H9 (cell line): ENCODE data around the gene RAB11FIP4. TPM values are rescaled to one million over a fixed set of nuclear protein-coding genes. Genes with fewer than 3 reads are reported as not detected.

Source experiments
- DNase-seq: peaks from one replicate; pipeline ENCODE4 v3.0.0-alpha.2; 2017
- H2AFZ ChIP-seq: one replicate; pipeline ENCODE4 v1.6.1; 2013; ENCODE audit warnings: mild to moderate bottlenecking, low read length, control low read depth, moderate library complexity
- H2AK5ac ChIP-seq: 2 replicates; pipeline ENCODE4 v1.6.1; 2013; ENCODE audit warnings: low read length, control low read depth, mixed read lengths; ENCODE audit not compliant: insufficient read length
- H2BK120ac ChIP-seq: one replicate; pipeline ENCODE4 v1.6.1; 2013; ENCODE audit warnings: low read depth, mild to moderate bottlenecking, low read length, control low read depth, inconsistent platforms; ENCODE audit not compliant: poor library complexity, severe bottlenecking
- H2BK12ac ChIP-seq: 2 replicates; pipeline ENCODE4 v1.6.1; 2013; ENCODE audit warnings: low read length, control low read depth, mixed read lengths, low read depth; ENCODE audit not compliant: insufficient read length
- H2BK15ac ChIP-seq: 2 replicates; pipeline ENCODE4 v1.6.1; 2013; ENCODE audit warnings: low read depth, low read length, control low read depth
- H2BK20ac ChIP-seq: one replicate; pipeline ENCODE4 v1.6.1; 2013; ENCODE audit warnings: low read depth, mild to moderate bottlenecking, low read length, control low read depth, inconsistent platforms; ENCODE audit not compliant: poor library complexity, severe bottlenecking
- H2BK5ac ChIP-seq: 2 replicates; pipeline ENCODE4 v1.6.1; 2013; ENCODE audit warnings: low read length, control low read depth, mixed read lengths; ENCODE audit not compliant: insufficient read length
- H3K14ac ChIP-seq: 2 replicates; pipeline ENCODE4 v1.6.1; 2013; ENCODE audit warnings: low read length, control low read depth; ENCODE audit not compliant: insufficient read depth
- H3K18ac ChIP-seq: 2 replicates; pipeline ENCODE4 v1.6.1; 2013; ENCODE audit warnings: low read depth, mild to moderate bottlenecking, mixed read lengths, low read length, control low read depth; ENCODE audit not compliant: insufficient read length
- H3K23ac ChIP-seq: 2 replicates; pipeline ENCODE4 v1.6.1; 2013; ENCODE audit warnings: low read length, control low read depth, mixed read lengths, low read depth; ENCODE audit not compliant: insufficient read length
- H3K23me2 ChIP-seq: 2 replicates; pipeline ENCODE4 v1.6.1; 2013; ENCODE audit warnings: low read depth, mild to moderate bottlenecking, mixed read lengths, low read length, control low read depth; ENCODE audit not compliant: insufficient read length, poor library complexity, severe bottlenecking
- H3K27ac ChIP-seq: 2 replicates; pipeline ENCODE4 v1.5.1; 2013; ENCODE audit warnings: low read length, control low read depth, mixed read lengths, low read depth; ENCODE audit not compliant: insufficient read length
- H3K27me3 ChIP-seq: 2 replicates; pipeline ENCODE4 v1.6.1; 2013; ENCODE audit warnings: low read length, control low read depth, inconsistent platforms; ENCODE audit not compliant: insufficient read depth
- H3K4ac ChIP-seq: 2 replicates; pipeline ENCODE4 v1.6.1; 2013; ENCODE audit warnings: low read depth, mild to moderate bottlenecking, control low read depth, inconsistent platforms, low read length, moderate library complexity
- H3K4me1 ChIP-seq: 2 replicates; pipeline ENCODE4 v1.6.1; 2013; ENCODE audit warnings: low read length, control low read depth, inconsistent platforms; ENCODE audit not compliant: insufficient read depth
- H3K4me2 ChIP-seq: 2 replicates; pipeline ENCODE4 v1.6.1; 2013; ENCODE audit warnings: low read length, control low read depth, mixed read lengths; ENCODE audit not compliant: insufficient read length, insufficient read depth
- H3K56ac ChIP-seq: 2 replicates; pipeline ENCODE4 v1.6.1; 2013; ENCODE audit warnings: low read depth, mild to moderate bottlenecking, mixed read lengths, low read length, control low read depth; ENCODE audit not compliant: insufficient read length
- H3K79me1 ChIP-seq: 2 replicates; pipeline ENCODE4 v1.6.1; 2013; ENCODE audit warnings: low read depth, mild to moderate bottlenecking, moderate library complexity, low read length, control low read depth, inconsistent platforms; ENCODE audit not compliant: insufficient read depth, poor library complexity, severe bottlenecking
- H3K79me2 ChIP-seq: 2 replicates; pipeline ENCODE4 v1.6.1; 2013; ENCODE audit warnings: low read length, control low read depth, inconsistent platforms; ENCODE audit not compliant: insufficient read depth
- H3K9ac ChIP-seq: 2 replicates; pipeline ENCODE4 v1.6.1; 2013; ENCODE audit warnings: low read length, control low read depth, mixed read lengths; ENCODE audit not compliant: insufficient read length; ENCODE audit errors: extremely low read depth
- H3K9me3 ChIP-seq: one replicate; pipeline ENCODE4 v1.6.1; 2013; ENCODE audit warnings: low read depth, low read length, inconsistent platforms; ENCODE audit not compliant: control insufficient read depth
- H3T11ph ChIP-seq: one replicate; pipeline ENCODE4 v1.6.1; 2013; ENCODE audit warnings: mild to moderate bottlenecking, low read length, control low read depth, inconsistent platforms
- H4K20me1 ChIP-seq: one replicate; pipeline ENCODE4 v1.6.1; 2013; ENCODE audit not compliant: control insufficient read depth, insufficient read length, insufficient read depth
- H4K5ac ChIP-seq: 2 replicates; pipeline ENCODE4 v1.6.1; 2013; ENCODE audit warnings: low read depth, mild to moderate bottlenecking, mixed read lengths, low read length, control low read depth; ENCODE audit not compliant: insufficient read length
- H4K8ac ChIP-seq: replicated peaks from 2 replicates; pipeline ENCODE4 v1.6.1; 2013; ENCODE audit warnings: low read length, control low read depth, mixed read lengths, low read depth; ENCODE audit not compliant: insufficient read length
- H4K91ac ChIP-seq: 2 replicates; pipeline ENCODE4 v1.6.1; 2013; ENCODE audit warnings: low read depth, mild to moderate bottlenecking, moderate library complexity, mixed read lengths, low read length, control low read depth; ENCODE audit not compliant: insufficient read length
- H3K27ac Mint-ChIP-seq, 3 experiments: 2 replicates in 2 of 3; 3 replicates in 1 of 3; pipeline ENCODE4 v1.8.0; 2020 to 2021; ENCODE audit warnings: mixed read lengths in 3 of 3, mild to moderate bottlenecking in 1 of 3, moderate library complexity in 1 of 3
- H3K27me3 Mint-ChIP-seq: 2 replicates; pipeline ENCODE4 v1.8.0; 2021; ENCODE audit warnings: low read depth, mild to moderate bottlenecking, moderate library complexity, mixed read lengths
- H3K36me3 Mint-ChIP-seq, 3 experiments: 2 replicates in 2 of 3; 3 replicates in 1 of 3; pipeline ENCODE4 v1.8.0; 2020 to 2021; ENCODE audit warnings: low read depth in 3 of 3, mixed read lengths in 3 of 3; ENCODE audit not compliant: insufficient read depth in 1 of 3
- H3K4me1 Mint-ChIP-seq, 2 experiments: 2 replicates each; pipeline ENCODE4 v1.8.0; 2020; ENCODE audit warnings: mixed read lengths in 2 of 2
- H3K4me3 Mint-ChIP-seq, 2 experiments: 2 replicates in 1 of 2; 3 replicates in 1 of 2; pipeline ENCODE4 v1.8.0; 2020 to 2021; ENCODE audit warnings: mild to moderate bottlenecking in 2 of 2, mixed read lengths in 2 of 2, moderate library complexity in 1 of 2
- H3K9me3 Mint-ChIP-seq, 2 experiments: 2 replicates in 1 of 2; 3 replicates in 1 of 2; pipeline ENCODE4 v1.8.0; 2020; ENCODE audit warnings: mild to moderate bottlenecking in 2 of 2, mixed read lengths in 2 of 2, moderate library complexity in 1 of 2
- CTCF ChIP-seq: fragments of 200-600 bp; sonication (generic); conservative IDR thresholded peaks from 3 replicates; pipeline ENCODE4 v1.8.0; 2021; ENCODE audit warnings: antibody characterized with exemption, mild to moderate bottlenecking
- WGBS: extraction: QIAGEN DNeasy Blood & Tissue Kit; methylation state at CpG from one replicate; pipeline ENCODE4 v1.1.7; 2013; ENCODE audit warnings: missing lambda C conversion rate, low lambda C conversion rate, mixed read lengths; ENCODE audit not compliant: insufficient read length; ENCODE audit errors: extremely low coverage; 5-methylcytosine and 5-hydroxymethylcytosine counted together
- total RNA-seq: library from RNA; stranded (reverse); gene quantifications from 2 replicates; pipeline ENCODE4 v1.2.1, GENCODE V29; 2021

Gene RAB11FIP4
- total RNA-seq, 1 experiment from 2014 or later, result 25.7 TPM

- H3K56ac ChIP-seq, result no peak overlapping the region
- no peaks in the 10 kb centered on the region for H3K23me2 ChIP-seq
- H3K18ac ChIP-seq, result no peak overlapping the region
- no peak overlapping the region for H2BK15ac ChIP-seq
- no peak overlapping the region for H4K91ac ChIP-seq
- H4K5ac ChIP-seq, result no peak overlapping the region
- H2AFZ ChIP-seq, result no peak overlapping the region
- no peaks in the 10 kb centered on the region for H4K20me1 ChIP-seq
- no peaks in the 10 kb centered on the region for H3K4me1 ChIP-seq
- H3K4me2 ChIP-seq, result no peak overlapping the region
- no peaks in the 10 kb centered on the region for H3K9me3 ChIP-seq
- TF ChIP-seq CTCF, result no peak
- H3K23ac ChIP-seq, result no peak overlapping the region
- no peak overlapping the region for H2BK20ac ChIP-seq
- no peak overlapping the region for H3K27ac ChIP-seq
- no peak overlapping the region for H3T11ph ChIP-seq
- H4K8ac ChIP-seq, result no peak overlapping the region
- no peak overlapping the region for H2BK5ac ChIP-seq
- Mint-ChIP-seq H3K27me3 (no peaks in the 10 kb centered on the region; the same call in none of the 2 replicates), H3K36me3 (no peaks in the 10 kb centered on the region; a peak in 1 of 7 replicates), H3K4me1 (peaks cover 0 to 3% of the 10 kb centered on the region in 2 experiments; a peak in 1 of 4 replicates), H3K27ac (no peak overlapping the region), H3K4me3 (no peak overlapping the region; a peak in 1 of 5 replicates), H3K9me3 (0 out of 5 replicates have a peak, but pooled peaks cover 0 to 3% of the 10 kb centered on the region in 2 experiments)
- H2BK120ac ChIP-seq, result no peak overlapping the region
- H3K79me2 ChIP-seq, result no peaks in the 10 kb centered on the region
- H3K14ac ChIP-seq, result no peak overlapping the region
- H3K27me3 ChIP-seq, result no peaks in the 10 kb centered on the region
- DNase-seq, result no peak
- no peak overlapping the region for H3K9ac ChIP-seq
- WGBS, result no CpG with 5 or more reads among the region's 9 CpGs
- no peak overlapping the region for H2BK12ac ChIP-seq
- no peaks in the 10 kb centered on the region for H3K79me1 ChIP-seq
- no peak overlapping the region for H2AK5ac ChIP-seq
- no peak overlapping the region for H3K4ac ChIP-seq
These were observed 149.3 kb downstream of the RAB11FIP4 start for GRCh38 chr17:31540602-31541307.
